HepG2 (cell line): ENCODE results near the gene LAG3. TPM values are rescaled to one million over a fixed set of nuclear protein-coding genes. Genes with fewer than 3 reads are reported as not detected.

ENCODE experiments used
- AGO1 ChIP-seq: fragments of 200-400 bp; formaldehyde crosslinking; IDR thresholded peaks from 2 replicates; pipeline ENCODE4 v1.6.1; 2017; ENCODE audit warnings: mild to moderate bottlenecking, low read depth, low read length, moderate library complexity; ENCODE audit not compliant: poor library complexity, severe bottlenecking
- CBX5 ChIP-seq: sonication (generic); formaldehyde crosslinking; IDR thresholded peaks from 2 replicates; pipeline ENCODE4 v1.4.0; 2020; ENCODE audit warnings: missing genetic modification reagents, borderline replicate concordance
- MTA3 ChIP-seq: sonication (generic); formaldehyde crosslinking; IDR thresholded peaks from 2 replicates; pipeline ENCODE4 v1.4.0; 2020; ENCODE audit warnings: missing genetic modification reagents
- PPARG ChIP-seq: conservative IDR thresholded peaks from 2 replicates; pipeline ENCODE4 v1.6.1; 2016; ENCODE audit warnings: missing biosample characterization, missing genetic modification reagents
- RARG ChIP-seq: sonication (generic); formaldehyde crosslinking; IDR thresholded peaks from 2 replicates; pipeline ENCODE4 v1.4.0; 2020; ENCODE audit warnings: low read depth, mild to moderate bottlenecking, missing genetic modification reagents
- SETDB1 ChIP-seq: sonication (generic); formaldehyde crosslinking; IDR thresholded peaks from 2 replicates; pipeline ENCODE4 v1.5.1; 2020; ENCODE audit warnings: missing genetic modification reagents, mild to moderate bottlenecking, borderline replicate concordance
- YEATS2 ChIP-seq: sonication (generic); formaldehyde crosslinking; IDR thresholded peaks from 2 replicates; pipeline ENCODE4 v1.4.0; 2020; ENCODE audit warnings: missing genetic modification reagents, borderline replicate concordance
- ZNF562 ChIP-seq: sonication (generic); formaldehyde crosslinking; IDR thresholded peaks from 2 replicates; pipeline ENCODE4 v1.8.0; 2022; ENCODE audit warnings: missing genetic modification reagents, borderline replicate concordance
- ZNF619 ChIP-seq: sonication (generic); formaldehyde crosslinking; IDR thresholded peaks from 2 replicates; pipeline ENCODE4 v1.4.0; 2020; ENCODE audit warnings: mild to moderate bottlenecking, missing genetic modification reagents
- ZSCAN29 ChIP-seq: sonication (generic); formaldehyde crosslinking; conservative IDR thresholded peaks from 2 replicates; pipeline ENCODE4 v1.4.0; 2020; ENCODE audit warnings: mild to moderate bottlenecking, missing genetic modification reagents
- polyA plus RNA-seq, 8 experiments: library from polyadenylated mRNA; depleted of rRNA in 3 of 8; stranded (reverse) in 7 of 8; unstranded in 1 of 8; fragments of >200 nt; fragmentation: Illumina TruSeq in 4 of 8; extraction: Trizol in 4 of 8; gene quantifications; 2 replicates each; pipeline versions ENCODE4 v1.2.1 to v1.2.3, GENCODE V29; 2011 to 2016; ENCODE audit warnings: low read depth in 4 of 8, missing spikeins in 1 of 8, mixed read lengths in 1 of 8; ENCODE audit not compliant: insufficient read depth in 1 of 8
- total RNA-seq, 5 experiments: library from RNA; depleted of rRNA; stranded (reverse); fragments of >200 nt; fragmentation: Illumina TruSeq; extraction: Trizol; gene quantifications; 2 replicates each; pipeline ENCODE4 v1.2.3, GENCODE V29; 2016; ENCODE audit warnings: low read depth in 1 of 5
- TF ChIP-seq, protein P1 (sequence below): IDR thresholded peaks from 2 replicates; pipeline ENCODE4 v1.6.1; 2016; ENCODE audit warnings: low read depth, missing genetic modification reagents, missing compliant biosample characterization
- TF ChIP-seq, protein P2 (sequence below): sonication (generic); formaldehyde crosslinking; IDR thresholded peaks from 2 replicates; pipeline ENCODE4 v1.5.0; 2020; ENCODE audit warnings: mild to moderate bottlenecking, missing genetic modification reagents
- TF ChIP-seq, protein P3 (sequence below): sonication (generic); formaldehyde crosslinking; IDR thresholded peaks from 2 replicates; pipeline ENCODE4 v1.4.0; 2020; ENCODE audit warnings: low read depth, missing genetic modification reagents
- TF ChIP-seq, protein P4 (sequence below): conservative IDR thresholded peaks from 2 replicates; pipeline ENCODE4 v1.6.1; 2018; ENCODE audit warnings: missing genetic modification reagents

Gene LAG3
- total and polyA plus RNA-seq, 2 of the 13 experiments (the other 11 are each of a cell fraction or from before 2014, with no cell fraction given) = 0.11 to 0.26 TPM

DNA sequence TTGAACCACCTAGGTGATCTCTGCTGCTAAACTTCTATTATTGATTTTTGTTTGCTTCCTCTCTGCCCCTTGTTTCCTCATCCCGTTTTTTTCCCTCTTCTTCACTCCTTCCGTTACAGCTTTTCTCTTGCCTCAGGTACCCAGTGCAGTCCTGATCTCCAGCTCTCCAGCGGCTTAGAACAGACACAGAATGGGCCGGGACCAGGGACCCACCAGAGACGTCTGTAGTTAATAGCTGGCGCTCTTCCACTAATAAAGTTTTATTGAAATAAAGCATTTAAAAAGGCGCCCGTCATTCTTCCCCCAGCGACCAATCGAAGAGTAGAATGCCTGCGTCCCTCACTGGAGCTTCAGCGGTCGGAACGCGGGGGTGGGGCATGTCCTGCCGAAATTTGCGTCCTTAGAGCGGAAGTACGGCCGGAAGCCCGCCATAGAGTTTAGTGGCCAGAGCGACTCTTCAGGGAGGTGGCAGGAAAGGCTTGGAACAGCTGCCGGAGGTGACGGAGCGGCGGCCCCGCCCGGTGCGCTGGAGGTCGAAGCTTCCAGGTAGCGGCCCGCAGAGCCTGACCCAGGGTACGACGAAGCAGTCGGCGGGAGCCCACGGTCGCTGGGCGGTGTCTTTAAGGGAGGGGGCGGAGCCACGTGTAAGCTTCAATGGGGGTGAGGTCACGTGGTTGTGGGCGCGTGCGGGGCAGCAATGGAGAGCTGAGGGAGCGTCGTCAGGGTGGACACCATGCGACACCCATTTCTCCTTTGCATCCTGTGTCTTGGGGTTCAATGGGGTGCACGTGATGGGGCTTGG, 48.5 kb upstream of the LAG3 start, which contains the start of gene COPS7A (continued):
- TF ChIP-seq, protein P1, sequence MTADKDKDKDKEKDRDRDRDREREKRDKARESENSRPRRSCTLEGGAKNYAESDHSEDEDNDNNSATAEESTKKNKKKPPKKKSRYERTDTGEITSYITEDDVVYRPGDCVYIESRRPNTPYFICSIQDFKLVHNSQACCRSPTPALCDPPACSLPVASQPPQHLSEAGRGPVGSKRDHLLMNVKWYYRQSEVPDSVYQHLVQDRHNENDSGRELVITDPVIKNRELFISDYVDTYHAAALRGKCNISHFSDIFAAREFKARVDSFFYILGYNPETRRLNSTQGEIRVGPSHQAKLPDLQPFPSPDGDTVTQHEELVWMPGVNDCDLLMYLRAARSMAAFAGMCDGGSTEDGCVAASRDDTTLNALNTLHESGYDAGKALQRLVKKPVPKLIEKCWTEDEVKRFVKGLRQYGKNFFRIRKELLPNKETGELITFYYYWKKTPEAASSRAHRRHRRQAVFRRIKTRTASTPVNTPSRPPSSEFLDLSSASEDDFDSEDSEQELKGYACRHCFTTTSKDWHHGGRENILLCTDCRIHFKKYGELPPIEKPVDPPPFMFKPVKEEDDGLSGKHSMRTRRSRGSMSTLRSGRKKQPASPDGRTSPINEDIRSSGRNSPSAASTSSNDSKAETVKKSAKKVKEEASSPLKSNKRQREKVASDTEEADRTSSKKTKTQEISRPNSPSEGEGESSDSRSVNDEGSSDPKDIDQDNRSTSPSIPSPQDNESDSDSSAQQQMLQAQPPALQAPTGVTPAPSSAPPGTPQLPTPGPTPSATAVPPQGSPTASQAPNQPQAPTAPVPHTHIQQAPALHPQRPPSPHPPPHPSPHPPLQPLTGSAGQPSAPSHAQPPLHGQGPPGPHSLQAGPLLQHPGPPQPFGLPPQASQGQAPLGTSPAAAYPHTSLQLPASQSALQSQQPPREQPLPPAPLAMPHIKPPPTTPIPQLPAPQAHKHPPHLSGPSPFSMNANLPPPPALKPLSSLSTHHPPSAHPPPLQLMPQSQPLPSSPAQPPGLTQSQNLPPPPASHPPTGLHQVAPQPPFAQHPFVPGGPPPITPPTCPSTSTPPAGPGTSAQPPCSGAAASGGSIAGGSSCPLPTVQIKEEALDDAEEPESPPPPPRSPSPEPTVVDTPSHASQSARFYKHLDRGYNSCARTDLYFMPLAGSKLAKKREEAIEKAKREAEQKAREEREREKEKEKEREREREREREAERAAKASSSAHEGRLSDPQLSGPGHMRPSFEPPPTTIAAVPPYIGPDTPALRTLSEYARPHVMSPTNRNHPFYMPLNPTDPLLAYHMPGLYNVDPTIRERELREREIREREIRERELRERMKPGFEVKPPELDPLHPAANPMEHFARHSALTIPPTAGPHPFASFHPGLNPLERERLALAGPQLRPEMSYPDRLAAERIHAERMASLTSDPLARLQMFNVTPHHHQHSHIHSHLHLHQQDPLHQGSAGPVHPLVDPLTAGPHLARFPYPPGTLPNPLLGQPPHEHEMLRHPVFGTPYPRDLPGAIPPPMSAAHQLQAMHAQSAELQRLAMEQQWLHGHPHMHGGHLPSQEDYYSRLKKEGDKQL (CRISPR knock-in tag) = peak; percentile 62; the same call in 1 of the 2 replicates
- TF ChIP-seq, protein P2, sequence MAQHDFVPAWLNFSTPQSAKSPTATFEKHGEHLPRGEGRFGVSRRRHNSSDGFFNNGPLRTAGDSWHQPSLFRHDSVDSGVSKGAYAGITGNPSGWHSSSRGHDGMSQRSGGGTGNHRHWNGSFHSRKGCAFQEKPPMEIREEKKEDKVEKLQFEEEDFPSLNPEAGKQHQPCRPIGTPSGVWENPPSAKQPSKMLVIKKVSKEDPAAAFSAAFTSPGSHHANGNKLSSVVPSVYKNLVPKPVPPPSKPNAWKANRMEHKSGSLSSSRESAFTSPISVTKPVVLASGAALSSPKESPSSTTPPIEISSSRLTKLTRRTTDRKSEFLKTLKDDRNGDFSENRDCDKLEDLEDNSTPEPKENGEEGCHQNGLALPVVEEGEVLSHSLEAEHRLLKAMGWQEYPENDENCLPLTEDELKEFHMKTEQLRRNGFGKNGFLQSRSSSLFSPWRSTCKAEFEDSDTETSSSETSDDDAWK (CRISPR knock-in tag) = no peak
- TF ChIP-seq, protein P3, sequence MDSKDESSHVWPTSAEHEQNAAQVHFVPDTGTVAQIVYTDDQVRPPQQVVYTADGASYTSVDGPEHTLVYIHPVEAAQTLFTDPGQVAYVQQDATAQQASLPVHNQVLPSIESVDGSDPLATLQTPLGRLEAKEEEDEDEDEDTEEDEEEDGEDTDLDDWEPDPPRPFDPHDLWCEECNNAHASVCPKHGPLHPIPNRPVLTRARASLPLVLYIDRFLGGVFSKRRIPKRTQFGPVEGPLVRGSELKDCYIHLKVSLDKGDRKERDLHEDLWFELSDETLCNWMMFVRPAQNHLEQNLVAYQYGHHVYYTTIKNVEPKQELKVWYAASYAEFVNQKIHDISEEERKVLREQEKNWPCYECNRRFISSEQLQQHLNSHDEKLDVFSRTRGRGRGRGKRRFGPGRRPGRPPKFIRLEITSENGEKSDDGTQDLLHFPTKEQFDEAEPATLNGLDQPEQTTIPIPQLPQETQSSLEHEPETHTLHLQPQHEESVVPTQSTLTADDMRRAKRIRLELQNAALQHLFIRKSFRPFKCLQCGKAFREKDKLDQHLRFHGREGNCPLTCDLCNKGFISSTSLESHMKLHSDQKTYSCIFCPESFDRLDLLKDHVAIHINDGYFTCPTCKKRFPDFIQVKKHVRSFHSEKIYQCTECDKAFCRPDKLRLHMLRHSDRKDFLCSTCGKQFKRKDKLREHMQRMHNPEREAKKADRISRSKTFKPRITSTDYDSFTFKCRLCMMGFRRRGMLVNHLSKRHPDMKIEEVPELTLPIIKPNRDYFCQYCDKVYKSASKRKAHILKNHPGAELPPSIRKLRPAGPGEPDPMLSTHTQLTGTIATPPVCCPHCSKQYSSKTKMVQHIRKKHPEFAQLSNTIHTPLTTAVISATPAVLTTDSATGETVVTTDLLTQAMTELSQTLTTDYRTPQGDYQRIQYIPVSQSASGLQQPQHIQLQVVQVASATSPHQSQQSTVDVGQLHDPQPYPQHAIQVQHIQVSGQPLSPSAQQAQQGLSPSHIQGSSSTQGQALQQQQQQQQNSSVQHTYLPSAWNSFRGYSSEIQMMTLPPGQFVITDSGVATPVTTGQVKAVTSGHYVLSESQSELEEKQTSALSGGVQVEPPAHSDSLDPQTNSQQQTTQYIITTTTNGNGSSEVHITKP = peak; percentile 79
- TF ChIP-seq ZNF619 (CRISPR knock-in tag) (peak; percentile 76; the same call in 1 of the 2 replicates), AGO1 (peak; percentile 56), SETDB1 (no peak), RARG (0 out of 2 replicates have a peak, but pooled peaks have one; percentile 22), MTA3 (CRISPR knock-in tag) (no peak), CBX5 (CRISPR knock-in tag) (peak; percentile 67; the same call in 1 of the 2 replicates), ZSCAN29 (CRISPR knock-in tag) (no peak), ZNF562 (CRISPR knock-in tag) (no peak), PPARG (peak; percentile 64; the same call in 1 of the 2 replicates), YEATS2 (CRISPR knock-in tag) (peak; percentile 97)
- TF ChIP-seq, protein P4, sequence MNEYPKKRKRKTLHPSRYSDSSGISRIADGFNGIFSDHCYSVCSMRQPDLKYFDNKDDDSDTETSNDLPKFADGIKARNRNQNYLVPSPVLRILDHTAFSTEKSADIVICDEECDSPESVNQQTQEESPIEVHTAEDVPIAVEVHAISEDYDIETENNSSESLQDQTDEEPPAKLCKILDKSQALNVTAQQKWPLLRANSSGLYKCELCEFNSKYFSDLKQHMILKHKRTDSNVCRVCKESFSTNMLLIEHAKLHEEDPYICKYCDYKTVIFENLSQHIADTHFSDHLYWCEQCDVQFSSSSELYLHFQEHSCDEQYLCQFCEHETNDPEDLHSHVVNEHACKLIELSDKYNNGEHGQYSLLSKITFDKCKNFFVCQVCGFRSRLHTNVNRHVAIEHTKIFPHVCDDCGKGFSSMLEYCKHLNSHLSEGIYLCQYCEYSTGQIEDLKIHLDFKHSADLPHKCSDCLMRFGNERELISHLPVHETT (CRISPR knock-in tag) = peak; percentile 95
